ENCODE measurements around the gene STH.

STH gene

DNA sequence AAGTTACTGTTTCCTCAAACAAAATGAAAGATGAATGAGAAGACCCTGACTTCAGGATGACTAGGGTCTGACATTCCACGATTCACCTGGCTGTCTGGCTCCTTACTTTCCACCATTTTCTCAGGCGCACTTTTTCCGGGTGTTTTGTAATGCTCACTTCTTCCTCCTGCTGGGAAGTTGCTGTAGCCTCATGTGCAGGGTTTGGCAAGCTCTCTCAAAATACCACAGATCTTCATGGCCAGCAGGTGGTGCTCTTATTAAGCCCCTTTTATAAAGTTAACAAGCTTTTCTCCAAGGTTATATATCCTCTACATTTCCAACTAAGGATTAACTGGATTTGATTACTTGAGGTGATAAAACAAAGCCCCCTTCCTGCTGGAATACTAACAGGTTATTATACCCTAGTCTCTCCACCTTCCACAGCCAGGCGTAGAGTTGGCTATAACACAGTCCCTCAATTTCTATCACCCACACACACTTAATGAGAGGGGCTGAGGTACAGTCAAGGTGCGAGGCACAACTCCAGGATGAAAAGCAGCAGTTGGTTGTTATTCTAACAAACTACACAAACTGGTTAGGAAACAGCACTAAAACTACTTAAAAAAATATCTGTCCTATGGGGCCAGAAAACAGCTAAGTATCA is 45.4 kb downstream of the STH start:
- peak in 2 of 4 experiments; percentile 14 to 15 for DNase-seq (ENCODE audit: low read depth in 4 of 4, low spot score in 1 of 4)

DNA sequence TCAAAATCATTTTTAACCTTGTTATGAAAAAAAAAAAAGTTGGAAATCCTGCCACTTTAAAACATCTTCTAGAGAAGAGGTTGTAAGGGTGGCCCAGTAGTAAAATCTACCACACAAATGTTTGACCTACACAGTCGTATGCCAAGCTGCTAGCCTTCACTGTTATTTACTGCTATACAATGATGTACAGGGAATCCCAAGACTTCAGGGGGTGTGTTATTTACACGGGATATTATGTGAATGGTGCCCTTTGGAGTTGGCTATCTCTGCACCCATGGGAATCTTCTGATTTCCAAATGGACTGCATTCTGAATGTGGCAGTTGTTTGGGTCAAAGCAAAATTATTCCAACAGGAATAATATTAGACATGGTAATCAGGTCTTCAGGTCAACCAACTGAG is 45.9 kb downstream of the STH start:
- no peak for DNase-seq (ENCODE audit: low read depth in 4 of 4, low spot score in 1 of 4)

DNA sequence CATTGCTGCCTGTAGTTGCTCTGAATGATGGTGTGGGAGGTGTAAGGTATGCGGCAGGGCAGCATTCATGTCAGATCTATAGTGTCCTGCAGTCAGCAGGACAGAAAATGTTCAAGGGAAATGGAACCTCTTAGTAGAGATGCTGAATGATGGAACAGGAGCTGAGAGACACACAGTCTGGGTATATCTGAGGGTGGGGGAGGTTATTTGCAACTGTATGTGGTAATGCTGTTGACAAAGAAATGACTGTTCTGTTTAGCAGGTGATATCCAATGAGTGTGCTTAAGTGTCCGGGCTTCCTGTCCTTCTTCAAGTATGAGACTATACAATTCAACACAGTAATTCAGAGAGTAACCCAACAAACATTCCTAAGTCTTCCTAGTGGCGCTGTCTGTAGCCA is 46.6 kb downstream of the STH start:
- no peak for DNase-seq (ENCODE audit: low read depth in 4 of 4, low spot score in 1 of 4)

DNA sequence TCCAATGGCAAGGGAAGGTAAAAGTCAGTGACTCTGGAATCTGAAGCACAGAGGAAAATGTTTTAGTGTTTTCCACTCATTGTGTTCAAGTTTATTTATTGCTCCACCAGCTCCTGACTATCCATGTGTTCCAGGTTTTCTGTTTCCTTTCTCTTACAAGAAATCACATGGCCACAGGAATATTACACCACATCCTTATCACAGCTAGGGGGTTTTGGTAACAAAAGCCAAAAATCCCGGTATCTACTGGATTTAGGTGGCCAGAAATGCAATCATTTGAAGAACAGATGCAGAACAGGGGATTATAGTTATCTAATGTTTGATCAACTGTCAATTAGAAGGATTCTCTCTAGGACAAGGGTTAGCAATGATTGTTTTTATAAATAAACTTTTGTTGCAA is 47.9 kb downstream of the STH start:
- DNase-seq (ENCODE audit: low read depth in 4 of 4, low spot score in 1 of 4): no peak

DNA sequence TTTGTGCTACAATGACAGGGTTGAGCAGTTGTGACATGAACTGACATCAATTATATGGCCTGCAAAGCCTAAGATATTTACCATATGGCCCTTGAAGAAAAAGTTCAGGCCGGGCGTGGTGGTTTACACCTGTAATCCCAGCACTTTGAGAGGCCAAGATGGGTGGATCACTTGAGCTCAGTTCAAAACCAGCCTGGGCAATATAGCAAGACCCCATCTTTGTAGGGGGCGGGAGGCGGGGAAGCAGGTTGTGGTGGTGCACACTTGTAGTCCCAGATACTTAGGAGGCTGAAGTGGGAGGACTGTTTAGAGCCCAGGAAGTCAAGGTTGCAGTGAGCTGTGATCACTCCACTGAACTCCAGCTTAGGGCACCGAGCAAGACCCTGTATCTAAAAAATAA is 48.3 kb downstream of the STH start:
- no peak for DNase-seq (ENCODE audit: low read depth in 4 of 4, low spot score in 1 of 4)

DNA sequence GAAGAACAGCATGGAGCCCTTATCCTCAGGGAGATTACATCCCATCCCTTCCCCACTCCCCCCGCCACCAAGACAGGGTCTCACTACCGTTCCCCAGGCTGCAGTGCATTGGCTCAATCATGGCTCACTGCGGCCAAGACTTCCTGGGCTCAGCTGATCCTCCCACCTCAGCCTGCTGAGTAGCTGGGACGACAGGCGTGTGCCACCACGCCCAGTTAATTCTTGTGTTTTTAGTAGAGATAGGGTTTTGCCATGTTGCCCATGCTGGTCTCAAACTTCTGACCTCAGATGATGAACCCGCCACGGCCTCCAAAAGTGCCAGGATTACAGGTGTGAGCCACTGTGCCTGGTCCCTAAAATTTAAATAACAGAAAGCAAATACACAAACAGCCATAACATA is 48.8 kb downstream of the STH start:
- no peak for DNase-seq (ENCODE audit: low read depth in 4 of 4, low spot score in 1 of 4)
